Measurements from ENCODE around the gene NET1.
"Not testable (repeated sequence)": the region's sequence is repeated elsewhere in the genome, so short reads cannot be mapped to it uniquely, and the experiment has no call there.

DNA sequence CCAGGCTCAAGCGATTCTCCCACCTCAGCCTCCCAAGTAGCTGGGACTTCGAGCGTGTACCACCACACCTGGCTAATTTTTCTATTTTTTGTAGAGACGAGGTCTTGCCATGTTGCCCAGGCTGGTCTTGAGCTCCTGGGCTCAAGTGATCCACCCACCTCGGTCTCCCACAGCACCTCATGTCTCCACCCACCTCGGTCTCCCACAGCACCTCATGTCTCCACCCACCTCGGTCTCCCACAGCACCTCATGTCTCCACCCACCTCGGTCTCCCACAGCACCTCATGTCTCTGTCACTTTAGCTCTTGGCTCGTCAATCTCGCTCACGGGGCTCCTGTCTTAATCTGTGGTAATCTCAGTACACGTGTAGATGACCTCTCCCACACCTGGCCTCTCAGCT lies 32.0 kb upstream of the NET1 start:
- TF ChIP-seq CTCF, POLR2A (IDR thresholded peaks at IDR 0.05): not testable (repeated sequence)

Data from heart left ventricle (tissue), 13 donors.